Trophoblast cell (in vitro differentiated cells and primary cell): ENCODE measurements around the gene MGAT5.

Experiments
- DNase-seq, 2 donors: peaks; one replicate each; pipeline ENCODE4 v3.0.0-alpha.2; 2016
- H2AFZ ChIP-seq: 2 replicates; pipeline ENCODE4 v1.6.1; 2013; ENCODE audit warnings: low read length, moderate library complexity, mild to moderate bottlenecking; ENCODE audit not compliant: insufficient read depth, poor library complexity
- H2AK5ac ChIP-seq: 2 replicates; pipeline ENCODE4 v1.6.1; 2013; ENCODE audit warnings: mild to moderate bottlenecking, low read length
- H2BK120ac ChIP-seq: 2 replicates; pipeline ENCODE4 v1.6.1; 2013; ENCODE audit warnings: low read length, mild to moderate bottlenecking, moderate library complexity; ENCODE audit not compliant: insufficient read depth, poor library complexity
- H2BK12ac ChIP-seq: 2 replicates; pipeline ENCODE4 v1.6.1; 2013; ENCODE audit warnings: mild to moderate bottlenecking, low read length, moderate library complexity
- H2BK5ac ChIP-seq: 2 replicates; pipeline ENCODE4 v1.6.1; 2013; ENCODE audit warnings: low read length, low read depth, moderate library complexity, mild to moderate bottlenecking; ENCODE audit not compliant: poor library complexity
- H3K14ac ChIP-seq: 2 replicates; pipeline ENCODE4 v1.6.1; 2013; ENCODE audit warnings: mild to moderate bottlenecking, low read length
- H3K18ac ChIP-seq: 2 replicates; pipeline ENCODE4 v1.6.1; 2013; ENCODE audit warnings: mild to moderate bottlenecking, low read length
- H3K23ac ChIP-seq: 2 replicates; pipeline ENCODE4 v1.6.1; 2013; ENCODE audit warnings: low read length
- H3K27ac ChIP-seq: 2 replicates; pipeline ENCODE4 v1.5.1; 2013; ENCODE audit warnings: low read depth, mild to moderate bottlenecking, inconsistent platforms, low read length, moderate library complexity
- H3K27me3 ChIP-seq: 2 replicates; pipeline ENCODE4 v1.6.1; 2013; ENCODE audit warnings: inconsistent platforms, mild to moderate bottlenecking, low read length, moderate library complexity; ENCODE audit not compliant: insufficient read depth
- H3K36me3 ChIP-seq, 2 experiments: 1 replicate in 1 of 2; 2 replicates in 1 of 2; pipeline ENCODE4 v1.6.1; 2013; ENCODE audit warnings: low read length in 2 of 2, mild to moderate bottlenecking in 2 of 2, moderate library complexity in 1 of 2; ENCODE audit not compliant: insufficient read depth in 2 of 2, control insufficient read depth in 1 of 2
- H3K4ac ChIP-seq: 2 replicates; pipeline ENCODE4 v1.6.1; 2013; ENCODE audit warnings: low read depth, mild to moderate bottlenecking, low read length, moderate library complexity
- H3K4me1 ChIP-seq, 2 experiments: 1 replicate in 1 of 2; 2 replicates in 1 of 2; pipeline ENCODE4 v1.6.1; 2013; ENCODE audit warnings: low read length in 2 of 2, mild to moderate bottlenecking in 2 of 2, moderate library complexity in 1 of 2; ENCODE audit not compliant: insufficient read depth in 2 of 2, control insufficient read depth in 1 of 2
- H3K4me2 ChIP-seq: 2 replicates; pipeline ENCODE4 v1.6.1; 2013; ENCODE audit warnings: inconsistent platforms, mild to moderate bottlenecking, low read length, moderate library complexity
- H3K4me3 ChIP-seq: 2 replicates; pipeline ENCODE4 v1.5.1; 2013; ENCODE audit warnings: mild to moderate bottlenecking, low read depth, low read length, inconsistent platforms
- H3K79me1 ChIP-seq: one replicate; pipeline ENCODE4 v1.6.1; 2013; ENCODE audit warnings: low read length
- H3K79me2 ChIP-seq: 2 replicates; pipeline ENCODE4 v1.6.1; 2013; ENCODE audit warnings: low read length, mild to moderate bottlenecking; ENCODE audit not compliant: control insufficient read depth, insufficient read depth, poor library complexity
- H3K9ac ChIP-seq: 2 replicates; pipeline ENCODE4 v1.6.1; 2013; ENCODE audit warnings: mild to moderate bottlenecking, low read length
- H3K9me3 ChIP-seq: 2 replicates; pipeline ENCODE4 v1.6.1; 2013; ENCODE audit warnings: low read depth, mild to moderate bottlenecking, control low read depth, inconsistent platforms, low read length; ENCODE audit not compliant: insufficient read depth
- H4K12ac ChIP-seq: 2 replicates; pipeline ENCODE4 v1.6.1; 2013; ENCODE audit warnings: low read depth, mild to moderate bottlenecking, low read length, moderate library complexity
- H4K8ac ChIP-seq: 2 replicates; pipeline ENCODE4 v1.6.1; 2013; ENCODE audit warnings: low read depth, mild to moderate bottlenecking, low read length, moderate library complexity
- H4K91ac ChIP-seq: one replicate; pipeline ENCODE4 v1.6.1; 2013; ENCODE audit warnings: low read depth, mild to moderate bottlenecking, low read length, moderate library complexity
- WGBS: extraction: QIAGEN DNeasy Blood & Tissue Kit; methylation state at CpG from one replicate; pipeline ENCODE4 v1.1.7; 2013; ENCODE audit warnings: missing lambda C conversion rate; ENCODE audit not compliant: insufficient read length, insufficient coverage; ENCODE audit errors: extremely low coverage; 5-methylcytosine and 5-hydroxymethylcytosine counted together

The MGAT5 gene

GRCh38 chr2:134375935-134376334 lies 122.1 kb downstream of the MGAT5 start:
- Histone ChIP-seq H3K79me1 (no peaks in the 10 kb centered on the region), H4K8ac (no peak overlapping the region), H3K27me3 (no peaks in the 10 kb centered on the region), H3K23ac (no peak overlapping the region), H3K18ac (no peak overlapping the region), H3K79me2 (no peaks in the 10 kb centered on the region), H2BK5ac (no peak overlapping the region), H2BK12ac (no peak overlapping the region), H3K36me3 (peaks cover 0 to 2% of the 10 kb centered on the region in 2 experiments), H3K14ac (no peak overlapping the region), H3K4ac (no peak overlapping the region), H2AK5ac (no peak overlapping the region), H3K27ac (no peak overlapping the region), H2AFZ (no peak overlapping the region), H3K4me2 (no peak overlapping the region), H3K4me3 (no peak overlapping the region), H3K4me1 (peaks cover 3% of the 10 kb centered on the region in 2 experiments), H3K9me3 (peaks cover 2% of the 10 kb centered on the region), H4K91ac (no peak overlapping the region), H2BK120ac (no peak overlapping the region), H3K9ac (no peak overlapping the region), H4K12ac (no peak overlapping the region)
- peak in 1 of 2 donors; percentile 49 for DNase-seq
- WGBS: 100% methylated on average over 1 of the region's 3 CpGs

- H3K36me3 ChIP-seq: peaks cover 0 to 2% of the 10 kb centered on the region in 2 experiments
- H2AFZ ChIP-seq: no peak overlapping the region
- no peak overlapping the region for H2BK12ac ChIP-seq
- no peak overlapping the region for H3K18ac ChIP-seq
- H3K4ac ChIP-seq: no peak overlapping the region
- H3K79me2 ChIP-seq: no peaks in the 10 kb centered on the region
- WGBS: no CpG with 5 or more reads among the region's 7 CpGs
- no peaks in the 10 kb centered on the region for H3K79me1 ChIP-seq
- no peak overlapping the region for H4K8ac ChIP-seq
- peak in 1 of 2 donors; percentile 33 for DNase-seq
- H3K4me3 ChIP-seq: no peak overlapping the region
- H2BK5ac ChIP-seq: no peak overlapping the region
- no peak overlapping the region for H2AK5ac ChIP-seq
- H3K4me2 ChIP-seq: no peak overlapping the region
- peaks cover 2% of the 10 kb centered on the region for H3K9me3 ChIP-seq
- no peak overlapping the region for H4K91ac ChIP-seq
- no peaks in the 10 kb centered on the region for H3K27me3 ChIP-seq
- H2BK120ac ChIP-seq: no peak overlapping the region
- H3K14ac ChIP-seq: no peak overlapping the region
- peaks cover 3% of the 10 kb centered on the region in 2 experiments for H3K4me1 ChIP-seq
- H3K23ac ChIP-seq: peak overlapping the region; percentile 6
- no peak overlapping the region for H3K27ac ChIP-seq
- H3K9ac ChIP-seq: no peak overlapping the region
- no peak overlapping the region for H4K12ac ChIP-seq
Measured at GRCh38 chr2:134377730-134378129, 123.9 kb downstream of the MGAT5 start.

DNA sequence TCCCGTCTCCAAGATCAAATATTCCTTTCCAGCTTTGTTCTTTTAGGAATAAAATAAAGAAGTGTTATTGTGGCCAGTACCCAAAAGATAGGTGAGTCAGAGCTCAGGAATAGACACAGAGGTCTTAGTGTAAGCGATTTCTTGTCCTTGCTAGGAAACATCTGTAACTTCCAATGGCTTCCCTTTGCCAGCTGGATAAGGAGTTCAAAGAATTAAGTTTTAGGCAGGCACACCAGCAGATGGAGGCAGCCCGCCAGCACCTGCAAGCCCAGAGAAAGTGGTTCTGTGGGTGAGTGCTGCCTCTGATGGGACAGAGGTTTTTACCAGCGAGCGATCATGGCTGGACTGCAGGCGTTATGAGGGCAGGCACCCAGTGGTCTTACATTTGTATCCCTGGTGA lies 125.4 kb downstream of the MGAT5 start:
- no peak overlapping the region for H2BK120ac ChIP-seq
- H2AK5ac ChIP-seq: no peak overlapping the region
- H3K27me3 ChIP-seq: no peaks in the 10 kb centered on the region
- no CpG with 5 or more reads among the region's 6 CpGs for WGBS
- H4K91ac ChIP-seq: no peak overlapping the region
- H4K8ac ChIP-seq: no peak overlapping the region
- H2BK12ac ChIP-seq: no peak overlapping the region
- H3K18ac ChIP-seq: no peak overlapping the region
- H3K4ac ChIP-seq: no peak overlapping the region
- no peak overlapping the region for H3K4me2 ChIP-seq
- peaks cover 3% of the 10 kb centered on the region in 2 experiments for H3K4me1 ChIP-seq
- H3K23ac ChIP-seq: no peak overlapping the region
- H3K9me3 ChIP-seq: peaks cover 2% of the 10 kb centered on the region
- no peak overlapping the region for H3K9ac ChIP-seq
- H3K79me2 ChIP-seq: no peaks in the 10 kb centered on the region
- H2AFZ ChIP-seq: no peak overlapping the region
- H3K4me3 ChIP-seq: no peak overlapping the region
- peaks cover 0 to 2% of the 10 kb centered on the region in 2 experiments for H3K36me3 ChIP-seq
- no peaks in the 10 kb centered on the region for H3K79me1 ChIP-seq
- no peak overlapping the region for H3K14ac ChIP-seq
- no peak overlapping the region for H4K12ac ChIP-seq
- H3K27ac ChIP-seq: no peak overlapping the region
- H2BK5ac ChIP-seq: no peak overlapping the region
- peak in 1 of 2 donors; percentile 31 for DNase-seq

- Histone ChIP-seq H2BK120ac (no peak overlapping the region), H2BK5ac (no peak overlapping the region), H2AFZ (no peak overlapping the region), H3K4me2 (no peak overlapping the region), H2BK12ac (no peak overlapping the region), H3K4me1 (peaks cover 3% of the 10 kb centered on the region in 2 experiments), H3K79me1 (no peaks in the 10 kb centered on the region), H3K27ac (no peak overlapping the region), H3K36me3 (peaks cover 0 to 2% of the 10 kb centered on the region in 2 experiments), H3K23ac (no peak overlapping the region), H4K12ac (no peak overlapping the region), H3K9me3 (peaks cover 2% of the 10 kb centered on the region), H3K18ac (no peak overlapping the region), H2AK5ac (no peak overlapping the region), H4K8ac (no peak overlapping the region), H4K91ac (no peak overlapping the region), H3K27me3 (no peaks in the 10 kb centered on the region), H3K14ac (no peak overlapping the region), H3K4me3 (no peak overlapping the region), H3K4ac (no peak overlapping the region), H3K9ac (no peak overlapping the region), H3K79me2 (no peaks in the 10 kb centered on the region)
- peak; percentile 75 to 87 for DNase-seq
- WGBS: no CpG with 5 or more reads among the region's 3 CpGs
Measured at GRCh38 chr2:134379722-134380121, 125.8 kb downstream of the MGAT5 start.
